CD4-positive, alpha-beta T cell treated with Interleukin-6 at 100 ng/mL for 8 hours (primary cell): ENCODE data around the gene RRN3.
"Not testable (repeated sequence)": the region's sequence is repeated elsewhere in the genome, so short reads cannot be mapped to it uniquely, and the experiment has no call there.

ENCODE experiments used
- DNase-seq: peaks from one replicate; pipeline ENCODE4 v3.0.0-alpha.2; 2020; ENCODE audit warnings: mixed read lengths, low spot score

The RRN3 gene

GRCh38 chr16:15027503-15028344 is 66.3 kb downstream of the RRN3 start:
- DNase-seq = not testable (repeated sequence)

DNA sequence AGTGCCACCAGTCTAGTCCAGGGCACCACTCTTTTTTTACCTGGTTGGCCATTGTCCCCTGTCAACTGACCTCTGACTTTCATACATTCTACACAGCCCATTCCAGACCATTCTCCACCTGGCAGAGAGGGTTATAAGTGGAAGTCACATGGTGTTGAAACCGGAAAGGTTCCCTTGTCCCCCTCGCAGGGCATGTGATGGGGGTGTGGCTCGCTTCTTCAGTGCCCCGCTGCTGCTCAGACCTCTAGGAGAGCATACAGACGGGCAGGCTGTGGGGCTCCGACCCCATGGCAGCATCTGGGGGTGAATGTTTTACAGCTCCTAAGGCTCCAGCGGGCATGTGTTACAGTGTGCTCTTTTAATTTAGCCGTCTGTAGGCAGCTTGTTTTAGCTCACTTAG is 67.0 kb downstream of the RRN3 start:
- DNase-seq = not testable (repeated sequence)

GRCh38 chr16:15025234-15025951 is 68.7 kb downstream of the RRN3 start:
- not testable (repeated sequence) for DNase-seq

DNA sequence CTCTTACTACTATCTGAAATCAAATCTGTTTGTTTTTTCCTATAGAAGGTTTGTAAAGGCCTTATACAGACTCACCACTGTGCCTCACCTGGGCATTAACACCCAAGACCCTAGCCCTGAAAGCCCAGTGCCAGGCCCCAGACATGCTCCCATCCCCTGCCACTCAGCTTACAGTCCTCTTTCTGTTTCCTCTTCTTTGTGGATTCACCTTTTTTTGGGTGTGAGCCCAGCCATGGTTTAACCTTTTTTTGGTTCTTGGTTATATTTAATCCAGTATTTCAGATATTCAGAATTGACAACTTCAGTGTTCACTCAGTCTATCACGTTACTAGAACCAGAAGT is 69.2 kb downstream of the RRN3 start:
- not testable (repeated sequence) for DNase-seq

DNA sequence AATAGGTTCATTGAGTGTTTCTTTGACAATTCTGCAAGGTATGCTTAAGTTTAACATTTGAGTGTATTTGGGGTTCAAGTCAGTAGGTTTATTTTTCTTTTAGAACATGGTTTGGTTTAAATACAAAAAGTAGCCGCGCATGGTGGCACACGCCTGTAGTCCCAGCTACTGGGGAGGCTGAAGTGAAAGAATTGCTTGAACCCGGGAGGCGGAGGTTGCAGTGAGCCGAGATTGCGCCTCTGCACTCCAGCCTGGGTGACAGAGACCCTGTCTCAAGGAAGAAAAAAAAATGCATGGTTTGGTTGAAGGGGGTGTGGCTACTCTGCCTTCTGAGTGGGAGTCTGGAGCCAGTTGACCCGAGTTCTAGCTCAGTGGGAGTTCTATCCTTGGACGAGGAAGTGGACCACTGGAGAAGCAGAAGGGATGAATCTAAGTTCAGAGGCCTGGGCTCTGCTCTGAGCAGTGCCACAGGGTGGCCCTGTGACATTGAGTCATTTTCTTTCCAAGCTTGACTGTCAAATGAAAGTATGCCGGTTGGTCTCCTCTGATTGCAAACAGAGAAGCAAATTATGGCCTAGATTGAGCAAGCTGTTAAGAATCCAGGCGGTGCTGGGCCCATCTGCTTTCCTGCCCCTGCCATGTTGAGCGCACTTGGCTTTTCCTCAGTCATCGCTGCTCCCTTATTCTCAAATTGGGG is 70.5 kb downstream of the RRN3 start:
- DNase-seq = not testable (repeated sequence)

- peak; percentile 70 for DNase-seq
Observed at GRCh38 chr16:15022194-15022593, 71.9 kb downstream of the RRN3 start.

- not testable (repeated sequence) for DNase-seq
Observed at GRCh38 chr16:15021429-15021828, 72.6 kb downstream of the RRN3 start.

DNA sequence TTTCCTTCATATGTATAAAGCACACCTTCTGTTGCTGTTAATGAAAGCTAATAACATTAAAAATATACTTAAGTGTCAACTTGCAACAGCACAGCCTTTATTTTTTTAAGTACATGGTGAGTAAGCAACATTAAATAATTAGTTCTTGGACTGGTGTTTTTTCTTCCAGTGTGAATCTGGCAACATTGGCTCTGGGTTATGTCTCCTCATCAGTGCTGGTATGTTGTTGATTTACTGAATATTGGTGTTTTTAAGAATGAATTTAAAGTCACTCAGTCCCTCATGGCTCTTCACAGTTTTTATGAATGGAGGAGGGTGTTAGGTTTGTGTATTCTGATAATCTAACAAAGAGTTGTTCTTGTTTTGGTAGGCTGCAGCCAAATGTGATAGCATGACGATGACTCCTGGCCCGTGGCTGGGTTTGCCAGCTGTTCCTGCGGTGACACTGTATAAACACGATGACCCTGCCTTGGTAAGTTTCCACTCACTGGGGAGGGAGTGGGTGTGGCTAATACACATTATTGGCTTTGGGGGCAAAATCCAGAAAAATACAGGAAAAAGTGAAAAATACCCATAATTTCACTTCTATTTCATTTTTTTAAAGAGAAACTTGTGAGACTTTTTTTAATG is 77.0 kb downstream of the RRN3 start:
- DNase-seq = not testable (repeated sequence)

DNA sequence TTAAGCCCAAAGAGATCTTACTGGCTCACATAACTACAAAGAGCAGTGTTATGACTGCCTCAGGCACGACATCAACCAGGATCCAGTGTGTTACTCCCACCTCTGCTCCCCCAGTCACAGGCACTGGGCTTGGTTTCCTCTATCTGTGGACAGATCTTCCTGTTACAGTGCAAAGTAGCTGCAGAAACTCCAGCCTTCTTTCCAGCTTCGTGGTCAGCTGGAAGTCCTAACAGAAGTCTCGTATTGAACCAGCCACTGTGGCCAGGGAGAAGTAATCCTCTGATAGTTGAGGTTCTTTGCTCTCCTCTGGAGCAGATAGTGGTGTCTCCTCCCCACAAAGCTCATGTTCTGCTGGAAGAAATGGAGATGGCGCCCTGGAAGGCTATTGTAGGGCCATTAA is 77.7 kb downstream of the RRN3 start:
- not testable (repeated sequence) for DNase-seq

DNA sequence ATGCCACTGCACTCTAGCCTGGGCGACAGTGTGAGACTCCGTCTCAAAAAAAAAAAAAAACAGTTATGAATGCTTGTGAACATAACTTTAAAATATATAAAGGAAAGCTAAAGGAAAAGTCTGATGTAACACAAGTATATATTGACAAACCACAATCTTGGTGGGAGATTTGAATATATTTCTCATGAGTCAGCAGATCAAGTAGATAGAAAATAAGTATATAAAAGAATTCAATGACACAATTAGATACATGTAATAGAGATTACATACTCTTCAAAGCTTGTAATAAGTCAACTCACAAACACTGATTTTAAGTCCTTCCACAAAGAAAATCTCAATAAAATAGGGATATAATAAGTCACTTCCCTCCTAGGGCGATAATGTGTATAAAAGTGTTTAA is 78.4 kb downstream of the RRN3 start:
- not testable (repeated sequence) for DNase-seq

GRCh38 chr16:15012941-15013340 is 81.1 kb downstream of the RRN3 start:
- not testable (repeated sequence) for DNase-seq
